ENCODE measurements around the gene FLT4. TPM values are rescaled to one million over a fixed set of nuclear protein-coding genes. Genes with fewer than 3 reads are reported as not detected.

FLT4 gene
- total RNA-seq, 4 donors from 2014 or later: 22.5 to 35.5 (median 25.1) TPM

- no peak for DNase-seq
- no peaks in the 10 kb centered on the region for H3K4me1 ChIP-seq
- peaks cover 0 to 3% of the 10 kb centered on the region in 2 donors for H3K27me3 ChIP-seq
- H3K36me3 ChIP-seq: no peaks in the 10 kb centered on the region
- no peaks in the 10 kb centered on the region for H3K9me3 ChIP-seq
- TF ChIP-seq CTCF (IDR thresholded peaks at IDR 0.05) (no peak), POLR2A (IDR thresholded peaks at IDR 0.05) (no peak)
- intact Hi-C loops (cut with DNase I; ENCODE audit: low total_unique reads): no loop called here
- no peak overlapping the region for H3K27ac ChIP-seq
- no peak overlapping the region for H3K4me3 ChIP-seq
Measured at GRCh38 chr5:180586204-180586603, 63.2 kb downstream of the FLT4 start.

GRCh38 chr5:180583738-180584137 is 65.7 kb downstream of the FLT4 start:
- H3K27me3 ChIP-seq: no peaks in the 10 kb centered on the region
- no peaks in the 10 kb centered on the region for H3K36me3 ChIP-seq
- H3K27ac ChIP-seq: no peak overlapping the region
- intact Hi-C loops (cut with DNase I; ENCODE audit: low total_unique reads): no loop called here
- no peak overlapping the region for H3K4me3 ChIP-seq
- H3K9me3 ChIP-seq: no peaks in the 10 kb centered on the region
- TF ChIP-seq POLR2A (IDR thresholded peaks at IDR 0.05): no peak
- no peak for TF ChIP-seq CTCF (IDR thresholded peaks at IDR 0.05)
- DNase-seq: no peak
- H3K4me1 ChIP-seq: no peaks in the 10 kb centered on the region

- Histone ChIP-seq H3K4me1 (no peaks in the 10 kb centered on the region), H3K27ac (no peak overlapping the region), H3K9me3 (no peaks in the 10 kb centered on the region), H3K27me3 (no peaks in the 10 kb centered on the region), H3K36me3 (no peaks in the 10 kb centered on the region), H3K4me3 (no peak overlapping the region)
- DNase-seq: no peak
- no peak for TF ChIP-seq CTCF (IDR thresholded peaks at IDR 0.05)
- TF ChIP-seq POLR2A (IDR thresholded peaks at IDR 0.05): no peak
- intact Hi-C loops (cut with DNase I; ENCODE audit: low total_unique reads): no loop called here
Measured at GRCh38 chr5:180580681-180581080, 68.7 kb downstream of the FLT4 start.

GRCh38 chr5:180575571-180575970 is 73.8 kb downstream of the FLT4 start:
- Histone ChIP-seq H3K27ac (no peak overlapping the region), H3K27me3 (no peaks in the 10 kb centered on the region), H3K36me3 (no peaks in the 10 kb centered on the region), H3K9me3 (no peaks in the 10 kb centered on the region), H3K4me3 (no peak overlapping the region), H3K4me1 (no peaks in the 10 kb centered on the region)
- no peak for TF ChIP-seq CTCF (IDR thresholded peaks at IDR 0.05)
- TF ChIP-seq POLR2A (IDR thresholded peaks at IDR 0.05): no peak
- DNase-seq: no peak
- intact Hi-C loops (cut with DNase I; ENCODE audit: low total_unique reads): no loop called here

GRCh38 chr5:180568914-180569313 is 80.5 kb downstream of the FLT4 start:
- no peaks in the 10 kb centered on the region for H3K36me3 ChIP-seq
- TF ChIP-seq CTCF (IDR thresholded peaks at IDR 0.05): no peak

More at GRCh38 chr5:180568914-180569313, 80.5 kb downstream of the FLT4 start:
- H3K27ac ChIP-seq: no peak overlapping the region
- no peaks in the 10 kb centered on the region for H3K27me3 ChIP-seq
- DNase-seq: no peak
- no peaks in the 10 kb centered on the region for H3K4me1 ChIP-seq
- H3K9me3 ChIP-seq: no peaks in the 10 kb centered on the region
- no peak overlapping the region for H3K4me3 ChIP-seq
- intact Hi-C loops (cut with DNase I; ENCODE audit: low total_unique reads): no loop called here
